ENCODE results near the gene CTCF.
"Not testable (repeated sequence)": the region's sequence is repeated elsewhere in the genome, so short reads cannot be mapped to it uniquely, and the experiment has no call there.

Gene CTCF, protein sequence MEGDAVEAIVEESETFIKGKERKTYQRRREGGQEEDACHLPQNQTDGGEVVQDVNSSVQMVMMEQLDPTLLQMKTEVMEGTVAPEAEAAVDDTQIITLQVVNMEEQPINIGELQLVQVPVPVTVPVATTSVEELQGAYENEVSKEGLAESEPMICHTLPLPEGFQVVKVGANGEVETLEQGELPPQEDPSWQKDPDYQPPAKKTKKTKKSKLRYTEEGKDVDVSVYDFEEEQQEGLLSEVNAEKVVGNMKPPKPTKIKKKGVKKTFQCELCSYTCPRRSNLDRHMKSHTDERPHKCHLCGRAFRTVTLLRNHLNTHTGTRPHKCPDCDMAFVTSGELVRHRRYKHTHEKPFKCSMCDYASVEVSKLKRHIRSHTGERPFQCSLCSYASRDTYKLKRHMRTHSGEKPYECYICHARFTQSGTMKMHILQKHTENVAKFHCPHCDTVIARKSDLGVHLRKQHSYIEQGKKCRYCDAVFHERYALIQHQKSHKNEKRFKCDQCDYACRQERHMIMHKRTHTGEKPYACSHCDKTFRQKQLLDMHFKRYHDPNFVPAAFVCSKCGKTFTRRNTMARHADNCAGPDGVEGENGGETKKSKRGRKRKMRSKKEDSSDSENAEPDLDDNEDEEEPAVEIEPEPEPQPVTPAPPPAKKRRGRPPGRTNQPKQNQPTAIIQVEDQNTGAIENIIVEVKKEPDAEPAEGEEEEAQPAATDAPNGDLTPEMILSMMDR

DNA sequence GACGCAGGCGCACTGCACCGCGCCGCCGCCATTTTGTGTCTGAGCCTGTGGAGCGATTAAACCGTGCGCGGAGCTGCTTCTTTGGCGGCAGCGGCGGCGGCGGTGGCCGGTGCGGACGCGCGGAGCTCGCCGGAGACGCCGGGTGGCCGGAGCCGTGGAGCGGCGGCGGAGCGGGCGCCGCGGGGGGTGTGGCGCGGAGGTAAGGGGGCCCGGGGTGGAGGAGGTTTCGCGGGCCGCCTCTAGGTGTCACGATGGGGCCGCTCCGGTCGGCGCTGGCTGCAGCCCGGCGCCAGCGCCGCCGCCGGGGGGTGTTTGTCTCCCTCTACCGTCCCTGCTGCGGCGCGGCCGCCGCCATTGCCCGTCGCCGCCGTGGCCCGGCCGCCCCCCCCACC, at the start of gene CTCF:
CTCF (plus strand) TSS at position 1 of the 392 bp plus-strand sequence. CDS start 48,307 bp downstream, outside the sequence.
- peak; percentile 64 to 66 for DNase-seq (ENCODE audit: low read depth in 2 of 2)

GRCh38 chr16:67513892-67514291, 48.4 kb upstream of the CTCF start:
- not testable (repeated sequence) for DNase-seq (ENCODE audit: low read depth in 2 of 2)

- DNase-seq (ENCODE audit: low read depth in 2 of 2): peak; percentile 65 to 73
Measured at GRCh38 chr16:67514382-67514828, 47.9 kb upstream of the CTCF start.

DNA sequence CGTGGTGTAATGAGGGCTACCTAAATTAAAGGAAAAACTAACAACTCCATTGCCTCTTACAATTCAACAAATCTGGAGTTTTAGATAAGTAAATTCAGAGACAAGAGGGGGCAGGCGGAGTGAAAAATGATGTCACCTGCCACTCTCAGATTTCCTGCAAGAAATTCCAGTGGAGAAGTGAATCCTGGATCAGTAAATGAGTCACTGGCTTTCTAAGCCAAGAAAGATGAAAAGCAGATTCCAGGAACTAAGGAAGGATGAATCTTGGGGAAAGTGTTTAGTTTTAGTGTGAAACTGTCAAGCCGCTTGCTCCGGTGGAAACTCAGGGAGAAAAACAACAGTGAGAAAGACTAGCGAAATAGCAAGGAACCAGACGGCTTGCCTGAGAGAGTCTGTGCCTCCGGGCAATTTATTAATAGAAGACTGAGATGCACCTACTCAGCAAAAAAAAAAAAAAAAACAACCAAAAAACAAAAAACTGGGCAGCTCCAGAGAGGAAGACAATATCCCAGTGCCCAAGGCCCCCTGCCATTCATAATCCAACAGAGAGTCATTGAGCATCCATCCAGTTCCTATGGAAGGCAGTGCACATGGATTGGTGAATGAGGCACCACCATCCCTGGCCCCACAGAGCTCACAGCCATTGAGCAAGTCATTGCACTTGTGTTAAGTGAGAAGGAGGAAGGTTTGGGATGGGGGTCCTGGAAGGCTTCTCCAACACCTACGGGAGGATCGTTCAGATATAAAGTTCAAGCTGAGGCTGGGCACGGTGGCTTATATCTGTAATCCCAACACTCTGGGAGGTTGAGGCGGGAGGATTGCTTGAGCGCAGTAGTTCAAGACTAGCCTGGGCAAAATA, 45.8 kb upstream of the CTCF start:
- no peak for DNase-seq (ENCODE audit: low read depth in 2 of 2)

- no peak for DNase-seq (ENCODE audit: low read depth in 2 of 2)
Measured at GRCh38 chr16:67517155-67517445, 45.2 kb upstream of the CTCF start.

- DNase-seq (ENCODE audit: low read depth in 2 of 2): no peak
Measured at GRCh38 chr16:67517661-67518423, 44.5 kb upstream of the CTCF start.

DNA sequence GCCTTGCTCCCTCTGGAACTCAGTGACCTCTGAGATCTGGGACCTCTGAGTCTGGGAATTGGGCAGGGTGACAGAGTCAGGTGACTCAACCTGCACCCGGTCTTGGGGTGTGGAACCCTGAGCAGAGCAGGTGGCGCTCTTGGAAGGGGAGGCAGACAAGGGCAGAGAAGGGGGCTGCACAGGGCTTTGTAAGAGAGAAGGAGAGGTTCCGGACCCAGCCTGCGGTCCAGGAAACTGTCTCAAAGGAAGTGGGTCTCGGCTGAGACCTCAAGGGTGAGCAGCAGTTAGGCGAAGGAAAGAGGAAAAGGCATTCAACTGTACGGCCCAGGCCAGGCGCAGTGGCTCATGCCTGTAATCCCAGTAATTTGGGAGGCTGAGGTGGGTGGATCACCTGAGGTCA, 43.6 kb upstream of the CTCF start:
- DNase-seq (ENCODE audit: low read depth in 2 of 2): no peak

- DNase-seq (ENCODE audit: low read depth in 2 of 2): no peak
Measured at GRCh38 chr16:67519242-67519641, 43.1 kb upstream of the CTCF start.

DNA sequence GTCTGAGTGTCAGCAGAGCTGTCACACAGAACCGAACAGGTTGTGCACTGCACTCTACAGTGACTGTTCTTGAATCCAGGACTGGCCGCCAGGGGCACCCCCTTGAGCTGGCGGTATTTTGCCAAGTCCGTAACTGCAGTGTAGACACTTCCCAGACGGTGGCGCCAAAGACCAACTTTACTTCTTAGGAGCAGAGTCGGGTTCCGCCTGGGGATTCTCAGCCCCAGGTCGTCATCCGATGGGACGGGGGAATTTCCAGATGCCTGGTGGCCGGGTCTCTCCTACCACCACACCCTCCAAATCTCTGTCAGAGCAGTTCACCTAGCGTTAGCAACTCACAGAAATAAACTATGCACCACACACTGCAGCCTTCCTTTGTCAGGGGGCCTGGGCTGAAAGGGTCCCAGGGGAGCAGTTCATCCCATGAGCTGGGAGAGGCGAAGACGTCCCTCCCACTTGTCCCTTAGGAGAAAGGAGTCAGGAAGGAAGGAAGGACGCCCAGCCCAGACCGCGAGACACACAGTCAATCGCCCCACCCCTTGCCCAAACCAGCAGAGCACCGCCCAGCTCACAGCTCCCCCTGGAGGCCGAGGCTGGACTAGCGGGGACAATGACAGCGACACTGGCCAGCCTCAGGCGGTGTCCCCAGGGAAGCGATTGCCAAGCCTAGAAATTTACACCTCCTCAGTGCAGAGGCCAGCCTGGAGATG, 41.1 kb upstream of the CTCF start:
- DNase-seq (ENCODE audit: low read depth in 2 of 2): peak; percentile 98 to 100

- no peak for DNase-seq (ENCODE audit: low read depth in 2 of 2)
Measured at GRCh38 chr16:67525176-67525860, 37.0 kb upstream of the CTCF start.

DNA sequence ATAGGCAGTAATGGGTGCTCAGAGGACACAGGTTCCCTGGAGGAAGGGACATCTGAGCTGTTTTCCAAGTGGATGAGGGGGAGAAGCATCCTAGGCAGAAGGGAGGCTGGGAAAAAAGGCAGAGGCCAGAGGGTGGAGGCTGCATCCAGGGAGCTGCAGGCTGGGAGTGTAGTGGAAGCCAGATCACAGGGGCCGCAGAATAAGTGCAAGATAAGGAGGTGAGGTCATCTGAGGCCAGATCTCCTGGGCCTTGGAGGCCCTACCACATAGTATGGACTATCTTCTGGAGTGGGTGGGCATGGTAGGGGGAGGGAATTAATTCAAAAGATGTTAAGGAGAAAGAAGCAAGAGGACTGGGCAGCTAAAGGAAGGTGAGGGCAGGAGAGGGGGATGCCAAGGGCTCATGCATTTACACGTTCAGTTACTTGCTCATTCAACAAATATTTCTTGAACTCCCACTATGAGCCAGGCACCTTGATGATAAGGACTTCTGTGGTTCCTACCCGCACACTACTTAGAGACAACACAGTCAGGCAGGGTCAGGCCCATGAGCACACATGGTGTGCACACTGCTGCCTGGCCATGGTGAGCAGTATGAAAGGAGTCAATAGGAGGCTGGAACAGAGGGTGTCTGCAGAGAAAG, 36.1 kb upstream of the CTCF start:
- DNase-seq (ENCODE audit: low read depth in 2 of 2): no peak

DNA sequence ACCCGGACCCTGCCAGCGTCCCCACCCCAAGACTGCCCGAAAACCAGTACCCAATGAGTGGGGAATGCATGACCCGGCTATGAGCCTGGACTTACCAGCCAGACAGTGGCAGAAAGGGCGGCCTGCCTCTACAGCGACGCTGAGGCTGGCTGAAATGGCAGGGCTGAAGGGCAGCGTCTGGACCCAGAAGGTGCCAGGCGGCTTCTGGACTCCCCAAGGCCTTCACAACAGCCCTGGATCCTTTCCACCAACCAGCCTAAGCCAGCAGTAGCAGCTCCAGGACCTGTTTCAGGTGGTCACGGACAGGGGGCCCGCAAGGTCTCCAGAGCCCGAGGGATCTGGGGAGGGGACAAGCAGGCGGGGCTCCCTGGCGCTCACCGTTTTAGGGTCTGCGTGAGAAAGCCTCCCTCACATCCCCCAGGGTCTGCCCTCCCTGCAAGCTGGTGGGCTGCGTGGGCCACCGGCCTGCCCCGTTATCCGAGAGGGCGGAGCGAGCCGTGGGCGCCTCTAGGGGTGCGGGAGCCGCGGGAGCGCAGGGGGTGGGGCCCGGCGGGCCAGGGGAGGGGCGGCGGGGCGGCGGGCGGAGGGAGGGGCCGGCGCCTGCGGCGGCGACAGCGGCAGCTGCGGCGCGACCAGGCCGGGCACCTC, 34.0 kb upstream of the CTCF start, which contains the start of gene RIPOR1:
RIPOR1 (plus strand) TSS at position 608 of the 648 bp plus-strand sequence. CDS start 9,618 bp downstream, outside the sequence.
- no peak for DNase-seq (ENCODE audit: low read depth in 2 of 2)

- no peak for DNase-seq (ENCODE audit: low read depth in 2 of 2)
Measured at GRCh38 chr16:67528870-67529581, 33.3 kb upstream of the CTCF start.

- DNase-seq (ENCODE audit: low read depth in 2 of 2): no peak
Measured at GRCh38 chr16:67529582-67530012, 32.7 kb upstream of the CTCF start.

DNA sequence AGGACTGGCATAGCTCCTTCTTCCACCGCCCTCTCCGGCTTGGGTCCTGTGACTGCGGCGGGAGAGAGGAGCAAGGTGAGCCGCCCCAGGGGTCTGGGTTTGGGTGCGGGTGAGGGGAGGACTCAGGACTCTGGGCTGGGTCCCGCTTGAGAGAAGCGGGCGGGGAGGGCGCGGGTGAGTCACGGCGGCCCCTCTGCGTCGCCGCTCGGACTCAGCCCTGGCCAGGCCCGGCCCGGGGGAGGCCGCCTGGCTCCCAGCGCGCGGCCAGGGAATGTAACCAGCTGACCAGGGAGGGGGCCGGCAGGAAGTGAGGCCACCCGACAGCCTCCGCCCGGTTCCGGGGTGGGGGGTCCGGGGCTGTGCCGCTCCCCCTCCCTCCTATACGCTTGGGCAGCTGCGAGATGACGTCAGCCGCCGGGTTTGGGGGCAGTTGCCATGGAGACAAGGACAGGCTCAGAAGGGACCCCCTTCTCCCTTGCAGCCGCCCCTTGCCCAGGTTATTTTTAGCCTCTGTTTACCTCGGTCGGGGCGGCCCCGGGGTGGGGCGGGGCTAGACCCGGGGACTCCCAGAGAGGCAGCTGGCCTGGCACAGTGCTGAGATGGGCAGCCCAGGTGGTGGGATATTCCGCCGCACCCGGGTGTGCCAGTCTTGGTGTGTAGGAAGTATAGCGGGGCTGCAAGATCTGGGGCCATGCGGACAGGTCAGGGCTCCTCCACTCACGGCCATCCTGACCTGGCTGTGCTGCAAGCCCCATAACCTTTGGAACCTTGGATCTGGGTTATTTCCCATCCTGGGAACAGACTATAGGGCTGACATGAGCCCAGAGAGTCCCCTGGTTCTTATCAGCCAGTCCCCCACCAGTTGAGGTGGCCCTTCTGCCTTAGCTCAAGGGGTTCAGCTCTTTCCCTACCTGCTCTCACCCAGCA, 32.0 kb upstream of the CTCF start:
- DNase-seq (ENCODE audit: low read depth in 2 of 2): no peak

GRCh38 chr16:67531247-67531646, 31.1 kb upstream of the CTCF start:
- no peak for DNase-seq (ENCODE audit: low read depth in 2 of 2)

- DNase-seq (ENCODE audit: low read depth in 2 of 2): no peak
Measured at GRCh38 chr16:67533024-67533560, 29.2 kb upstream of the CTCF start.

Measured in activated CD4-positive, alpha-beta T cell treated with anti-CD3 and anti-CD28 coated beads for 24 hours (primary cell).